Activated naive CD4-positive, alpha-beta T cell treated with anti-CD3 and anti-CD28 coated beads, Interleukin-2, amount 50 U/mL, for 72 hours (primary cell): ENCODE data around the gene PGS1. TPM values are rescaled to one million over a fixed set of nuclear protein-coding genes. Genes with fewer than 3 reads are reported as not detected.

Source experiments
- ATAC-seq, 2 donors: fragments of 150-1000 bp; cut with Tn5 transposase; 2 replicates each; pipeline ENCODE4 v1.10.0; 2021; ENCODE audit warnings: mild to moderate bottlenecking in 2 of 2, moderate library complexity in 2 of 2
- DNase-seq, 2 donors: peaks; one replicate each; pipeline ENCODE4 v3.0.0; 2021 to 2022; ENCODE audit warnings: low spot score in 2 of 2
- H3K27ac Mint-ChIP-seq, 2 donors: one replicate each; pipeline ENCODE4 v1.8.0; 2022; ENCODE audit warnings: mild to moderate bottlenecking in 2 of 2, mixed read lengths in 2 of 2
- H3K36me3 Mint-ChIP-seq, 2 donors: one replicate each; pipeline ENCODE4 v1.8.0; 2022; ENCODE audit warnings: mixed read lengths in 2 of 2
- H3K9me3 Mint-ChIP-seq, 2 donors: one replicate each; pipeline ENCODE4 v1.8.0; 2022; ENCODE audit warnings: mixed read lengths in 2 of 2
- total RNA-seq, 2 donors: library from RNA; stranded (reverse); gene quantifications; one replicate each; pipeline ENCODE4 v1.2.3, GENCODE V29; 2022

Gene PGS1
- total RNA-seq, 2 donors from 2014 or later = 63.5 to 122 TPM

DNA sequence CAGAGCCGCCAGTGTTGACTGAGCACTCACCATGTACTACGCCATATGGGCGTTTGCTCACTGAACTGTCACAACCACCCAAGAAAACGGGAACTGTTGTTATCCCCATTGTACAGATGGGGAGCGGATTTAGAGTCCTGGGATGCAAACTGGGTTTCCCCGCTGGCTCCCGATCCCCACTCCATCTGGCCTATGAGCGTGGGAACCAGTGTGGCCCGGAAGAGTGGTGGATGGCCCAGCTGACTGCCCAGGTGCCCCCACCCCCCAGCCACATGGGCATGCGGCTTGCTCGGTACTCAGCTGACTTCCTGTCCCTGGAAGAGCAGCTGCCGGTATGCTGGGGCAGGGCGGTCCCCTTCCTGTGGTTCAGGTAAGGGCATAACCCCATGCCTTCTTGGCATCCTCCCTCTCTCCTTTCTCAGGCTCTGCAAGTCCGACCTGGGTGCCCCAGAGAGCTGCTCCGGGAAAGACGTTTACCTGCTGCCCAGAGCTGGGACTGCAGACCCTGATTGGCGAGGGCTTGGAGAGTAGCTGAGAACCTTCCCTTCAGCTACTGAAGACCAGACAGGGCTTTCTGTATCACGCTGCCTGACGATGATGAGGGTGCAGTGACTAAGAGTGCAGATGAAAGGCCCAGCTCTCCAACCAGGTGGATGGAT lies 34.8 kb upstream of the PGS1 start:
- DNase-seq (peak; percentile 64 to 84), ATAC-seq (peak; percentile 78 to 80)
- peak overlapping the region; percentile 84 to 92 for H3K27ac Mint-ChIP-seq
- no peaks in the 10 kb centered on the region for H3K9me3 Mint-ChIP-seq
- H3K36me3 Mint-ChIP-seq = no peaks in the 10 kb centered on the region

DNA sequence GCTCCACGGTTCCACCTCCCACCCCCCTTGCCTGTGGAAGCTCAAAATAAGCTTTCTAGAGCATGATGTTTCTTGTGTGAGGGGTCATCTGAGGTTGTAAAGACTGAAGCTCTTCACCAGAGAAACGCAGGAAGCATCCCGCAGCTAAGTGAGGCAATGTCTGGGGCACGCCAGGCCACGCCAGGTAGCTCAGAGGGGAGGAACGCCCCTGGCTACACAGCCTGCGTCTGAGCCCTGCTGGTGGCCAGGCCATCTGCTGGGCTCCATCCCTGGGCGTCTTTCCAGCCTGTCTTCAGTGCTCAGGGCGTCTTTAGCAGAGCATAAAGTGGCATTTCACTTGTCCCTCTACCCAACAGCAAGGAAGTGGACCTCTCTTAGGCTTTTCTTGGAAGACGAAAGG lies 33.8 kb upstream of the PGS1 start:
- Mint-ChIP-seq H3K9me3 (no peaks in the 10 kb centered on the region), H3K27ac (peak overlapping the region in 1 of 2 donors; percentile 92), H3K36me3 (no peaks in the 10 kb centered on the region)
- DNase-seq (no peak), ATAC-seq (no peak)

DNA sequence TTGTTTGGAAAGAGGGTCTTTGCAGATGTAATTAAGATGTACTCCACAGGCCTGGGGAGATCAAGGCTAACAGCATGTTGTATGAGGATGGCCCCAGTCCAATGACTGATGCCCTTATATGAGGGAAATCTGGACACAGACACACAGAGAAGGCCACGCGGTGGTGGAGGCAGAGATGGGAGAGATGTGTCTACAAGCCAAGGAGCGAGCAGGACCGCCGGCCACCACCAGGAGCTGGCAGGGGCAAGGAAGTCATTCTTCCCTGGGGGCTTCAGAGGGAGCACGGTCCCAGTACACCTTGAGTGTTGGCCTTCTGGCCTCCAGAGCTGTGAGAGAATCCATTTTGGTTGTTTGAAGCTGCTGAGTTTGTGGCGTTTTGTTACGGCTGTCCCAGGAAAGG lies 33.3 kb upstream of the PGS1 start:
- Mint-ChIP-seq H3K36me3 (no peaks in the 10 kb centered on the region), H3K27ac (peak overlapping the region in 1 of 2 donors; percentile 92), H3K9me3 (no peaks in the 10 kb centered on the region)
- DNase-seq = no peak
- ATAC-seq = no peak

DNA sequence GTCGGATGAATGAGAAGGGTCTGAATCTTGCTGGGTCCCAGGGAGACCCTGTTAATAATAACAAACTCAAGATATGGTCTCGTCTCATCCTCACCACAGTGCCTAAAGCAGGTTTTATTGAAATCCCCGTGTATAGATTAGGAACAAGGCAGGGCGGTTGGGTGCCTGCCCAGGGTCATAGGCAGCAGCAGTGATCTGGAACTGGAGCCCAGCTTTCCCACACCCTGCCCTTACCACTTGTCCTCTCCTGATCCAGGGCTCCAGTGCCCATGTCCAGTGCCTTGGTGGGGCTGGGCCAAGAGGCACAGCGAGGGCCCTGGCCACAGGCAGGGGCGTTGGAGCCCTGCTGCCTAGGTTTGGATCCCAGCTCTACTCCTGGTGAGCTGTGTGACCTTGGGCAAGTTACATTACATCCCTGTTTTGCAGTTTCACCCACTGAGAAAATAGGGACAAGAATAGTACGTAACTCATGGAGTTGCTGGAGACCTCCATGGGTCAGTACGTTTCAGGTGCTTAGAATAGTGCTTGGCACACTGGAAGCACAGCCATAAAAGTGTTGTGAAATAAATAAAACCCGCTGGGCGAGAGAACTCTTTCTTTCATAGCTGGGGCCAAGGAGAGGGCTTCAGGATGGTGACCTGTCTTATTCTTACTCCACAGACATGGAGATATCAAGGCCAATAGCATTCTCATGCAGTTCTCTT lies 32.5 kb upstream of the PGS1 start:
- no peak for ATAC-seq
- H3K9me3 Mint-ChIP-seq = no peaks in the 10 kb centered on the region
- no peak for DNase-seq
- H3K36me3 Mint-ChIP-seq = no peaks in the 10 kb centered on the region
- peak overlapping the region in 1 of 2 donors; percentile 58 for H3K27ac Mint-ChIP-seq

DNA sequence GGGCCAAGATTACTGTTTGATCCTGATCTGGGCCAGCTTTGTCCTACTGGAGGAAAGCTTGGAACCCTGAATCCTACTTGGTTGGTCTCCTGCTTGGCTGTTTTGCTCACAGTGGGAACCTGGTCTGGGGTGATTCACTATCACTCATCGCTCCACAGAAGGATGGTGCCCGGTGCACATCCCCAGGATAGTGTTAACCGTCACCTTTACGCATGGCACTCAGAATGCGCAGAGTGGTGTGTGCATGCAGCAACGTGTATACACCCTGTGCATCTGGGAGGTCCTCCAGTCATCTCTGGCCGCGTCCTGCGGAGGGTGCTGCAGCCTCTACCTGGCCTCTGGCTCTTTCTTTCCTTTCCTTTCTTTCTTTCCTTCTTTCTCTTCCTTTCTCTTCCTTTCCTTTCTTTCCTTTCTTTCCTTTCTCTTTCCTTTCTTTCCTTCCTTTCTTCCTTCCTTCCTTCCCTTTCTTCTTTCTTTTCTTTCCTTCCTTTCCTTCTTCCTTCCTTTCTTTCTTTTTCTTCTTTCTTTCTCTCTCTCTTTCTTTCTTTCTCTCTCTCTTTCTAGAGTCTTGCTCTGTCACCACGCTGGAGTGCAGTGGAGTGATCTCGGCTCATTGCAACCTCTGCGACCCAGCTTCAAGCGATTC lies 31.7 kb upstream of the PGS1 start:
- Mint-ChIP-seq H3K9me3 (no peaks in the 10 kb centered on the region), H3K27ac (peak overlapping the region in 1 of 2 donors; percentile 52), H3K36me3 (no peaks in the 10 kb centered on the region)
- DNase-seq = no peak
- ATAC-seq = no peak

DNA sequence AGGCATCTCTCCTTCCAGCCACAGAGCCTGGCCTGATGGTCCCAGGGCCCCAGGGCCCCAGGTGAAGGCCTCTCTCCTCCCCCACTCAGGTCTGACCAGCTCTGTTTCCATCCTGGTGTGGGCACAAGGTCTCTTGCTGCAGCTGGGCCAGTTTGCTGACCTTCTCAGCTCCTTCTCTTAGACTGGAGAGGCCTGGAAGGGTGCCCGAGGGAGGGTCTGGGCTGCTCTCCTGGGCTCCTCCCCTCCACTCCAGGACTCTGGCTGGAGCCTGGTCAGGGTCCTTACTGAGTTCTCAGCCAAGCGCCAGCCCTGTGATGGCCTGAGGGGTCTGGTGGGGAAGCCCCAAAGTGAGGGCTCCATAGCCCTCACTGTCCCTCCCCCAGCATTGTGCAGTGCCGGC lies 31.0 kb upstream of the PGS1 start:
- ATAC-seq (no peak), DNase-seq (no peak)
- peak overlapping the region; percentile 29 to 52 for H3K27ac Mint-ChIP-seq
- H3K36me3 Mint-ChIP-seq = no peaks in the 10 kb centered on the region
- H3K9me3 Mint-ChIP-seq = no peaks in the 10 kb centered on the region

DNA sequence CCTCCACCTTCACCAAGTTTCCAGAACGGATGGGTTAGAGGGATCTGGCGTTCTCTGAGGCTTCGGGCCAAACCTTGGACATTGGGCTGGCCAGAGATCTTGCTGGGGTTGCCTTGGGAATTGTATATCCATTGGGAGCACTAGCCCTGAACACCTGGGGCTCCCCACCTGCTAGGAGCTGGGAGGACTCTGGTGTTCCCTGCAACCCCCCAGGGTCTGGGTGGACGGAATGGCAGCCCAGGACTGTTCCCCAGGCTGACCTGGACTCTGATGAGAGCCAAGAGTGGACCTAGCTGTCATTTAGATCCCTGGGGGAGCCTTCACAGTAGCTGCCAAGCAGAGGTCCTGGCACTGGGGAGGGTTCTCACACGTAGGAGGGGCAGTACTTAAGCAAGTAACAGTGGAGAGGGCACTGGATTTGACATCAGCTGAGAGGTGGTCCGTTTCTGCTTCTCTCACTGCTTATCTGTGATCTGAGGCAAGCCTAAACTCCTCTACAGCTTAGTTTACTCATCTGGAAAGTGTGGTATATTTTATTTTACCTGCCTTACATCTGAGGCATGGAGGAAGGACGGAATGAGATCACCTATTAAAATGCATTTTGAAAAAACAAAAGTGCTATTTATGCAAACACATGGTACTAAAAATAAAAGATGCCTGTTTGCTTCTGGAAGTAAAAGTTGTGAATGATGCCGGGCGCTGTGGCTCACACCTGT lies 30.2 kb upstream of the PGS1 start:
- Mint-ChIP-seq H3K36me3 (no peaks in the 10 kb centered on the region), H3K27ac (peak overlapping the region; percentile 52), H3K9me3 (no peaks in the 10 kb centered on the region)
- DNase-seq = no peak
- no peak for ATAC-seq

DNA sequence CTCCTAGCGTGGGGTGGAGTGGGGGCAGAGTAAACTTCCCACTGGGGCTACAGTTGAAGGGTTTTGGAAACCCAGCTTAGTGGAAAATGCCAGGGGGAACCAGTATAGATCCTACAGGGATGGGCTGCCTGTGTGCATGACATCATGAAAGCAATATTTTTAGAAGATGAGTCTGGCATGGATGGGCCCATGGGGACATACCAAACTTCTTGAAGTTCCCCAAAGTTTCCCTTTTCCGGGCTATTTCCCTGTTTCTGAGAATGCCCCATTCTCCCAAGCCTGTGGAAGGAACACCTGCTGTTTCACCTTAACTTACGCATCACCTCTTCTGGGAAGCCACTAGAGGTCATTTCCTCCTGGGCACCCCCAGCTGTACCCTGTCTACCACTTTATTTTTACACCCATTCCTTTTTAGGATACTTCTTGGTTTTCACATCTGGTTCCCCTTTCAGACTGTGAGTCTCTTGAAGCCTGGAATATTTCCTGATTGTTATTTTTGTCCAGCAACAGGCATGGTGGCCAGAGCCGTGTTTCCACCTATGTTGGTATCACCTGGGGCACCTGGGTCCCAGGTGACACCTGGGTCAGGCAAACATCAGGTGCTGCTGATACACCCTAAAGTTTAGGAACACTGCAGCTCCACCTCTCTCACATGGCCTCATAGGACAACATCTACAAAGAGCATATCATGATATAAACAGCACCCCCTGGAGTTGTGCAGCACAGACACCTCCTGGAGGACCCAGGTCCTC lies 28.4 kb upstream of the PGS1 start:
- peaks cover under 1 to 6% of the 10 kb centered on the region in 2 donors for H3K36me3 Mint-ChIP-seq

DNA sequence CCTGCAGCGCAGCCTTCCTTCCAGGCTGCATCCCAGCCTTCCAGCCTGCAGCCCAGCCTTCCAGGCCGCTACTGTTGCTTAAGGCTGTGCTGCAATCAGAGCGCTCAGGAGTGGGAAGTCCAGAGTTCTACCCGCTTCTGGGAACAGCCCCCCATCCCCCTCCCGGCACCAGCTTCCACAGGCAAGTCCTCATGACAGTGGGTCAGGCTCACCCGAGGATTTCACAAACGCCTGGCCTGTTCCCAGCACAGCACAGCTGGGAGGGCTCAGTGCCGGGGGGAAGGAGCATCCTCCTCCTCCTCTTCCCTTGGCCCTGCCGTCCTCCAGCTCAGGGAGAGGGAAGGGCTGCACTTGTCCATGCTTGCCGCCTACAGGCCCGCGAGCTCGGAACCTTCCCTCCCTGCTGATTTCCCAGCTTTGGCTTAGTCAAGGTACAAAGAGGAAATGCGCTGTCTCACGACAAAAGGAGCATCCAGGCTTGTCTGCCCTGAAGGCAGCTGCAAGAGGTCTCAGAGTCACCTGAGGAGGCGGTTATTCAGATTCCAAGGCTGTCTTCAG lies 26.9 kb upstream of the PGS1 start:
- no peaks in the 10 kb centered on the region for H3K9me3 Mint-ChIP-seq
- peak overlapping the region in 1 of 2 donors; percentile 48 for H3K27ac Mint-ChIP-seq
- H3K36me3 Mint-ChIP-seq = peaks cover 14 to 18% of the 10 kb centered on the region in 2 donors
- DNase-seq (no peak), ATAC-seq (no peak)

More for the DNA sequence above, 28.4 kb upstream of the PGS1 start:
- Mint-ChIP-seq H3K27ac (peak overlapping the region; percentile 59), H3K9me3 (no peaks in the 10 kb centered on the region)
- DNase-seq (no peak), ATAC-seq (no peak)

DNA sequence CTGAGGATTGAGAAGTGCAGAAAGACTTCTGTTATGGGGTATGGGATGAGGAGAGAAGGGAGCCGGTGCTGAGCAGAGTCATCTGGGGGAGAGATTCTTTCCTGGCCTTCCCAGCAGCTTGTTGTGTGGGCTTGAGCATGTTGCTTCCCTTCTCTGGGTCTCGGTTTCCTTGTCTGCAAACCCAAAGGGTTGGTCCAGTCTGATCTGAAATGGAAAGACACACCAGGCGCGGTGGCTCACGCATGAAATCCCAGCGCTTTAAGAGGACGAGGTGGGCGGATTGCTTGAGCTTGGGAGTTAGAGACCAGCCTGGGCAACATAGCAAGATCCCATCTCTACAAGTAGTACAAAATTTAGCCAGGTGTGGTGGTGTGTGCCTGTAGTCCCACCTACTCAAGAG lies 24.6 kb upstream of the PGS1 start:
- Mint-ChIP-seq H3K36me3 (peaks cover 37 to 41% of the 10 kb centered on the region in 2 donors), H3K27ac (peak overlapping the region; percentile 52 to 79), H3K9me3 (no peaks in the 10 kb centered on the region)
- ATAC-seq (no peak), DNase-seq (no peak)

DNA sequence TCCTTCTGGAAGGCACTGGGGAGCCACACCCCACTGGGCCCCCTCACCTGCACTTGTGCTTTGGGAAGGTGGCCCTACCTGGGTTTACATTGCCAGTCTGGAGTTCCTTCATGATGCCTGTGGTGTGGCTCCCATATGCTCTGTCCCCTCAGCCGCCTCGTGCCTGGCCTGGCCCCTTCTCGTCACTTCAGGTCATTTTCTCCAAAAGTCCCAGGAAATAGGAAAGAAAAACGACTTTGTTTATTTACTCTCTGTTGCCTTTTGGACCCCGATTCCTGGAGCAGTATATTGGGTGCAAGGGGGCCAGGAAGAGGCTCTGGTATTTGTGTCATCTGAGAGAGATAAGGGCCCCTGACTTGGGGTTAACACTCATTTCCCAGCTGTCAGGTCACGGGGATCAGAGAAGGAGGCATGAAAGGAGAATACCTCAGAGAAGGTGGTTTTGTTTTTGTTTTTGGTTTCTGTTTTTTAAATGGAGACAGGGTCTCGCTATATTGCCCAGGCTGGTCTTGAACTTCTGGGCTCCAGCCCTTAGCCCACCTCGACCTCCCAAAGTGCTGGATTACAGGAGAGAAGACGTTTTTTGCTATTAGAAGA lies 23.3 kb upstream of the PGS1 start:
- H3K9me3 Mint-ChIP-seq = no peaks in the 10 kb centered on the region
- H3K27ac Mint-ChIP-seq = peak overlapping the region; percentile 98 to 99
- peaks cover 37 to 41% of the 10 kb centered on the region in 2 donors for H3K36me3 Mint-ChIP-seq
- DNase-seq (no peak), ATAC-seq (peak in 1 of 2 donors; percentile 1)

DNA sequence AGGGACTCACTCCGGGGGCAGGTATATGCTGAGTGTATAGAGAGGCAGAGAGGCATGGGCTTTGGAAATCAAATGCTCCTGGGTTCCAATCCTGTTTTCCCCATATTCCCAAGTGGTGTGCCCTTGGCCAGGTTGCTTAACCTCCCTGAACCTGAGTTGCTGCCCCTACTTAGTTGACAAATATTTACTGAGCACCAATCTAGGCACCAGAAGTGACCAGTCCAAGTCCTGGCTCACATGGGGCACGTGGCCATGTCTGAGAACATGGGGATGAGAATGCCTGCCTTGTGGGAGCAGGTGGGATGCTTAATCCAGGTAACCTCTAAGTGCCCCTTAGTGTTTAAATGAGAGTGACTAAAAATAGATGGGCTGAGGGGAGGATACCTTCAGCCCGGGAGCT lies 22.7 kb upstream of the PGS1 start:
- H3K9me3 Mint-ChIP-seq = no peaks in the 10 kb centered on the region
- ATAC-seq = no peak
- peaks cover 37 to 41% of the 10 kb centered on the region in 2 donors for H3K36me3 Mint-ChIP-seq
- DNase-seq = no peak
- H3K27ac Mint-ChIP-seq = peak overlapping the region; percentile 98 to 99

DNA sequence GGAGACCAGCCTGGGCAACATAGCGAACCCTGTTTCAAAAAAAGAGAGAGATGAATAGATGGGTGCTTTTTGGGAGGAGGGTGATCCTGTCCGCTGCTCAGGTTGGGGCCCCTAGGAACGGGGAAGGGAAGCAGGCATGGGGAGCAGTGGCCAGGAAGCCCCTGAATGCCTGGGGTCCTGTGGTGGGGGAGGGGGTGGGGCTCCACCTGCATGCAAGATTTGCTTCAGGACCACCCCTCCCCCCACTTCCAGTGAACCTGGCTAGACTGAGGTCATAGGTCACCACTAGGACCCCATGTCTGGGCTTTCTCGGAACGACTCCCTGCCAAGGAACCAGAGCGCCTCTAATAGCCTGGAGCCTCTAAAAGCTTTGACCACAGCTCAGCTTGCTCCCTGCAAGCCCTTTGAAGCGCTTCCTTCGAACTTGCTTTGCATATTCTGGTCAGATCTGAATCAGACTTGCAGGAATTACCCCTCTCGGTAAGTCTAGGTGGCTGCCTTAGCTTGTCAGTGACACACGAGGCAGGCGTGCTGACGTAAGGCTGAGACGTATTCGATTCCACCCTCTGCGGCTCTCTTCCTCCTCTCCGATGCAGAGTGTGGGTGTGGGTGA lies 22.2 kb upstream of the PGS1 start:
- peak; percentile 81 to 92 for DNase-seq
- ATAC-seq = peak; percentile 59 to 65
- Mint-ChIP-seq H3K9me3 (no peaks in the 10 kb centered on the region), H3K27ac (peak overlapping the region; percentile 98 to 99), H3K36me3 (peaks cover 37 to 41% of the 10 kb centered on the region in 2 donors)

DNA sequence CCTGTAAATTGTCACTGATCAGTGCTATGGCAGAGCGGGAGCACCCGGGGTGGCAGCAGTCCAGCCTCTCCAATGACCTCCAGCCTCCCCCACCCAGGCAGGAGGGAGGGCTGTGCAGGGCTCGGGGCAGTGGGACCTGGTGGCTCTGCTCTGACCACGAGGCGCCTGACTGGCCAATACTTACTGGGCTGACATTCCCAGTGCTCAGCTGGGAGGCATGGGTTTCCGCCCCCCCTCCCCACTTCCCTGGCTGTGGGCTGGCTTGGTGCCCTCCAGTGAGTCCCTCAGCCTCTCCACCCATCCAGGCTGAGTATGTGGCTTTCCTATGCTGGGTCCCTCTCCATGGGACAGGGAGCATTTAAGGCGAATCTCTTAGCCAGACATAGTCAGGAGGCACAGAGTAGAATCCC lies 21.3 kb upstream of the PGS1 start:
- DNase-seq (peak in 1 of 2 donors; percentile 64), ATAC-seq (no peak)
- Mint-ChIP-seq H3K9me3 (no peaks in the 10 kb centered on the region), H3K27ac (peak overlapping the region; percentile 98 to 99), H3K36me3 (peaks cover 37 to 41% of the 10 kb centered on the region in 2 donors)
